NCI-H2227 (cell line): ENCODE measurements around the gene IARS1.

Experiments used
- DNase-seq: peaks from one replicate; lab custom pipeline; 2025; ENCODE audit not compliant: unreplicated experiment; lab: John Stamatoyannopoulos, UW

IARS1 gene

GRCh38 chr9:92247296-92247695 lies 46.2 kb downstream of the IARS1 start:
- DNase-seq = no peak

DNA sequence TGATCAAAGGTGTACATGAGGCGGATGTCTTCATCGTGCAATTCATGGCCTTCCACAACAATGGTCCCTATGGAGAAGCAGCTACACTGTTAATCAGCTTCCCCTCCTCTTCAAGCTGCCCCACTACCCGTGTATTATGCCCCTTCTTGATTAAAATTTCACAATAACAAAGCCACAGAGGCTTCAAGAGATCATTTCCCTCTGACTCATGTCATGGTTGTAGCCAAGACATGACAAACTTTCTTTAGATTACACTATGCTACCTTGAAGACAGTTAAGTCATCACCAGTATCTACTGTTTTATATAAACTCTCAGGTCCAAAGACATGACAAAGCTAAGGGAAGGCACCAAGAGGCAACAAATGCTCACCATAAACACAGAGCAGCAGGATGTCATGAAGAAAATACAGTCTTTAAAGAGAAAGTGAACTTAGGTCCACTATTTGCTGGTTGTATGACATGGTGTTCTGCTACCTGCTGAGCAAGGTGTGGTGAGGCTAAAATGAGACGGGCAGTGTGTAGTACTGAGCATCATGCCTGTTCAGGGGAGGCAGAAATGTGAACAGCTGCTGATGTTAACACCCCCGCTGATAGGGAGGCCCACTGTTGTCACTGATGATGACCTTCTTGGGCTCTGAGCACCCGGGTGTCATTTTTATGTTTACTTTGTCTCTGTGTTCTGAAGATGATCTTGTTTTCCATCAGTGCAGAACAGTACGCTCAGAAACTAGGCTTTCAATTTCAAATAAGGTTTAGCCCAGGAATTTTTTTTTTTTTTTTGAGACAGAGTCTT lies 48.3 kb downstream of the IARS1 start:
- no peak for DNase-seq
